ENCODE measurements around the gene IGF2BP1. TPM values are rescaled to one million over a fixed set of nuclear protein-coding genes. Genes with fewer than 3 reads are reported as not detected.

Gene IGF2BP1
- total RNA-seq, 1 experiment from 2014 or later: 434 TPM

DNA sequence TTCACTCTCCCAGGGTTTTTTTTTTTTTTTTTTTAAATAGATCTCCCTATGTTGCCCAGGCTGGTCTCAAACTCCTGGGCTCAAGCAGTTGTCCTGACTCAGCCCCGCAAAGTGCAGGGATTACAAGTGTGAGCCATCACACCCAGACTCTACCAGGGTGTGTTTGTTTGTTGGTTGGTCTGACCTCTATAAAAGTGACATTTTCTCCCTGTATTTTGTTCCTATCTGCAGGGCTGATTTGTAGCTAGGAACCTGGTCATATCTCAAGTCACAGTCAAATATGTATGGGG is 89.1 kb downstream of the IGF2BP1 start:
- H3K23ac ChIP-seq (ENCODE audit: insufficient read length, low read depth, low read length): no peak overlapping the region
- no peak overlapping the region for H3K9ac ChIP-seq (ENCODE audit: extremely low read depth, insufficient read length, low read length)
- no peaks in the 10 kb centered on the region for H3K4me1 ChIP-seq (ENCODE audit: insufficient read depth, low read length)
- no peaks in the 10 kb centered on the region; a peak in 1 of 7 replicates for H3K36me3 Mint-ChIP-seq (ENCODE audit: insufficient read depth in 1 of 3, low read depth in 3 of 3)
- no peaks in the 10 kb centered on the region for H3K9me3 ChIP-seq (ENCODE audit: control insufficient read depth, low read depth, low read length)
- H3K27ac Mint-ChIP-seq: peak overlapping the region in 1 of 3 experiments; percentile 76; a peak in 2 of 7 replicates
- WGBS (ENCODE audit: extremely low coverage, insufficient read length, low lambda C conversion rate): no CpG with 5 or more reads among the region's 1 CpG
- no peak overlapping the region for H4K8ac ChIP-seq (replicated peaks; ENCODE audit: insufficient read length, low read depth, low read length)
- H2AK5ac ChIP-seq (ENCODE audit: insufficient read length, low read length): no peak overlapping the region
- H2AFZ ChIP-seq (ENCODE audit: low read length): no peak overlapping the region
- no peak overlapping the region for H2BK15ac ChIP-seq (ENCODE audit: low read depth, low read length)
- H3K4ac ChIP-seq (ENCODE audit: low read depth, low read length): no peak overlapping the region
- no peak overlapping the region for H3K4me3 Mint-ChIP-seq
- no peaks in the 10 kb centered on the region; a peak in 2 of 5 replicates for H3K9me3 Mint-ChIP-seq
- peaks cover 14% of the 10 kb centered on the region for H3K27me3 Mint-ChIP-seq (ENCODE audit: low read depth)
- no peaks in the 10 kb centered on the region for H3K79me1 ChIP-seq (ENCODE audit: insufficient read depth, low read depth, low read length, poor library complexity, severe bottlenecking)
- H3K23me2 ChIP-seq (ENCODE audit: insufficient read length, low read depth, low read length, poor library complexity, severe bottlenecking): no peaks in the 10 kb centered on the region
- H3K4me2 ChIP-seq (ENCODE audit: insufficient read depth, insufficient read length, low read length): no peak overlapping the region
- H2BK20ac ChIP-seq (ENCODE audit: low read depth, low read length, poor library complexity, severe bottlenecking): no peak overlapping the region
- H3K56ac ChIP-seq (ENCODE audit: insufficient read length, low read depth, low read length): no peak overlapping the region
- no peak overlapping the region for H3K14ac ChIP-seq (ENCODE audit: insufficient read depth, low read length)
- H2BK5ac ChIP-seq (ENCODE audit: insufficient read length, low read length): no peak overlapping the region
- H3K27ac ChIP-seq (ENCODE audit: insufficient read length, low read depth, low read length): no peak overlapping the region
- no peaks in the 10 kb centered on the region for H3K27me3 ChIP-seq (ENCODE audit: insufficient read depth, low read length)
- no peak overlapping the region for H2BK120ac ChIP-seq (ENCODE audit: low read depth, low read length, poor library complexity, severe bottlenecking)
- no peaks in the 10 kb centered on the region for H3K79me2 ChIP-seq (ENCODE audit: insufficient read depth, low read length)
- no peak for TF ChIP-seq CTCF (conservative IDR thresholded peaks at IDR 0.05)
- H4K20me1 ChIP-seq (ENCODE audit: control insufficient read depth, insufficient read depth, insufficient read length): no peaks in the 10 kb centered on the region
- H4K91ac ChIP-seq (ENCODE audit: insufficient read length, low read depth, low read length): no peak overlapping the region
- H3K18ac ChIP-seq (ENCODE audit: insufficient read length, low read depth, low read length): no peak overlapping the region
- no peak overlapping the region for H4K5ac ChIP-seq (ENCODE audit: insufficient read length, low read depth, low read length)
- no peak overlapping the region for H2BK12ac ChIP-seq (ENCODE audit: insufficient read length, low read depth, low read length)
- DNase-seq: no peak
- H3T11ph ChIP-seq (ENCODE audit: low read length): no peak overlapping the region
- H3K4me1 Mint-ChIP-seq: peaks cover 27% of the 10 kb centered on the region in 2 experiments

All from H9 (cell line).